Omental fat pad (tissue), 4 donors: Measurements from ENCODE around the gene PEPD. TPM values are rescaled to one million over a fixed set of nuclear protein-coding genes. Genes with fewer than 3 reads are reported as not detected.

Source experiments
- ATAC-seq: fragments of 150-250 bp; one replicate; pipeline ENCODE4 v1.9.1; 2016; ENCODE audit warnings: mild to moderate bottlenecking, moderate library complexity; ENCODE audit not compliant: low FRiP score
- DNase-seq: peaks from one replicate; pipeline ENCODE4 v3.0.0-alpha.2; 2019; ENCODE audit warnings: low spot score
- CTCF ChIP-seq, 3 donors: fragments of 450-650 bp; IDR thresholded peaks; one replicate each; pipeline ENCODE4 v1.5.1; 2016 to 2017; ENCODE audit warnings: antibody characterized with exemption in 3 of 3, mild to moderate bottlenecking in 3 of 3, moderate library complexity in 2 of 3
- total RNA-seq, 4 donors: library from RNA; depleted of rRNA; stranded (reverse); fragments of >200 nt; gene quantifications; one replicate each; pipeline ENCODE4 v1.1.0, GENCODE V29; 2016

PEPD gene
- total RNA-seq, 4 donors from 2014 or later = 78.9 to 99.3 (median 89.8) TPM

- peak; percentile 48 for DNase-seq
- no peak for ATAC-seq
- no peak for TF ChIP-seq CTCF (IDR thresholded peaks at IDR 0.05)
Observed at GRCh38 chr19:33394006-33394722, 127.4 kb downstream of the PEPD start.

- DNase-seq = no peak
Observed at GRCh38 chr19:33393286-33394005, 128.1 kb downstream of the PEPD start.

GRCh38 chr19:33392341-33393285 is 129.0 kb downstream of the PEPD start:
- no peak for TF ChIP-seq CTCF (IDR thresholded peaks at IDR 0.05)
- no peak for ATAC-seq
- no peak for DNase-seq

More at GRCh38 chr19:33393286-33394005, 128.1 kb downstream of the PEPD start:
- no peak for TF ChIP-seq CTCF (IDR thresholded peaks at IDR 0.05)
- no peak for ATAC-seq

- ATAC-seq (no peak), DNase-seq (no peak)
- TF ChIP-seq CTCF (IDR thresholded peaks at IDR 0.05) = no peak
Observed at GRCh38 chr19:33391631-33392249, 129.9 kb downstream of the PEPD start.

- DNase-seq = no peak
- TF ChIP-seq CTCF (IDR thresholded peaks at IDR 0.05) = no peak
- no peak for ATAC-seq
Observed at GRCh38 chr19:33390908-33391630, 130.5 kb downstream of the PEPD start.
